ENCODE results near the gene CD27.
A peak's percentile ranks its signal among the peaks of the same experiment; 100 is the strongest.

CD27 gene

GRCh38 chr12:6451348-6452244, 6.8 kb downstream of the CD27 start, which contains the start of gene TAPBPL:
Gene TAPBPL, plus strand, starts transcription at chr12:6452042. Its CDS starts 207 bp downstream, at chr12:6452249.
- H3K36me3 ChIP-seq (ENCODE audit: control insufficient read depth in 2 of 2, insufficient read depth in 1 of 2, low read length in 2 of 2): no peaks in the 10 kb centered on the region
- CTCF ChIA-PET: interaction anchor here (1.1 to 2.4 kb wide), 3 partner anchors 12 to 114 kb away, joined by 3 to 12 read pairs (median 3); no protein-coding TSS in a partner anchor
- H3K4me3 ChIP-seq (ENCODE audit: low read depth, low read length): no peak within 1 kb of the TSS

GRCh38 chr12:6452245-6452943, 7.6 kb downstream of the CD27 start:
- no peak overlapping the region for H3K4me3 ChIP-seq (ENCODE audit: low read depth, low read length)

More at GRCh38 chr12:6451348-6452244, 6.8 kb downstream of the CD27 start, which contains the start of gene TAPBPL:
- peak; percentile 96 for TF ChIP-seq ZNF335 (tag by site-specific recombination; conservative IDR thresholded peaks at IDR 0.05)
- TF ChIP-seq ZIC2 (tag by site-specific recombination; IDR thresholded peaks at IDR 0.05): 0 out of 2 replicates have a peak, but pooled peaks have one; percentile 11
- TF ChIP-seq ZNF473 (tag by site-specific recombination; IDR thresholded peaks at IDR 0.05): no peak
- no peak for TF ChIP-seq ZXDB (tag by site-specific recombination; IDR thresholded peaks at IDR 0.05)
- no peak for TF ChIP-seq ZNF843 (tag by site-specific recombination; IDR thresholded peaks at IDR 0.05)
- TF ChIP-seq ZNF175 (tag by site-specific recombination; IDR thresholded peaks at IDR 0.05): no peak
- no peak for TF ChIP-seq ZNF404 (tag by site-specific recombination; IDR thresholded peaks at IDR 0.05)
- TF ChIP-seq ZNF416 (tag by site-specific recombination; IDR thresholded peaks at IDR 0.05): no peak
- TF ChIP-seq ZBTB17 (tag by site-specific recombination; IDR thresholded peaks at IDR 0.05): peak; percentile 67
- 0 out of 2 replicates have a peak, but pooled peaks have one; percentile 56 for TF ChIP-seq YY2 (tag by site-specific recombination; IDR thresholded peaks at IDR 0.05)
- TF ChIP-seq ZFHX2 (tag by site-specific recombination; conservative IDR thresholded peaks at IDR 0.05): no peak
- TF ChIP-seq ZNF600 (tag by site-specific recombination; IDR thresholded peaks at IDR 0.05): 0 out of 2 replicates have a peak, but pooled peaks have one; percentile 33
- POLR2A ChIA-PET: interaction anchor here (0.6 to 2.4 kb wide), 3 partner anchors 14 to 39 kb away, joined by 3 to 7 read pairs (median 4); partner anchors contain the start of gene VAMP1
- H3K9me3 ChIP-seq (ENCODE audit: control insufficient read depth, insufficient read depth, low read depth, low read length): no peaks in the 10 kb centered on the region
- no peaks in the 10 kb centered on the region for H3K4me1 ChIP-seq (ENCODE audit: control insufficient read depth, insufficient read depth, low read length)
- H3K27ac ChIP-seq (ENCODE audit: extremely low read depth, low read depth, low read length): no peak within 1 kb of the TSS

More at GRCh38 chr12:6452245-6452943, 7.6 kb downstream of the CD27 start:
- ChIA-PET POLR2A (interaction anchor here (0.8 to 2.4 kb wide), 3 partner anchors 13 to 18 kb away, joined by 3 to 7 read pairs (median 3); partner anchors contain the start of gene VAMP1), CTCF (interaction anchor here (0.8 to 2.4 kb wide), 4 partner anchors 11 to 257 kb away, joined by 3 to 12 read pairs (median 4); no protein-coding TSS in a partner anchor)
- no peaks in the 10 kb centered on the region for H3K4me1 ChIP-seq (ENCODE audit: control insufficient read depth, insufficient read depth, low read length)
- H3K27ac ChIP-seq (ENCODE audit: extremely low read depth, low read depth, low read length): no peak overlapping the region
- peaks cover 0 to under 1% of the 10 kb centered on the region in 2 experiments; a peak in 1 of 3 replicates for H3K36me3 ChIP-seq (ENCODE audit: control insufficient read depth in 2 of 2, insufficient read depth in 1 of 2, low read length in 2 of 2)
- H3K9me3 ChIP-seq (ENCODE audit: control insufficient read depth, insufficient read depth, low read depth, low read length): no peaks in the 10 kb centered on the region
- TF ChIP-seq ZNF341 (tag by site-specific recombination; IDR thresholded peaks at IDR 0.05; ENCODE audit: low read depth) (peak; percentile 35; the same call in 1 of the 2 replicates), SCRT2 (tag by site-specific recombination; IDR thresholded peaks at IDR 0.05) (peak; percentile 42; the same call in 1 of the 2 replicates), IKZF3 (tag by site-specific recombination; IDR thresholded peaks at IDR 0.05) (no peak), ZIC2 (tag by site-specific recombination; IDR thresholded peaks at IDR 0.05) (peak; percentile 71), ZSCAN4 (tag by site-specific recombination; IDR thresholded peaks at IDR 0.05) (no peak), ZBTB48 (tag by site-specific recombination; IDR thresholded peaks at IDR 0.05) (no peak), PRDM10 (tag by site-specific recombination; IDR thresholded peaks at IDR 0.05) (peak; percentile 71), ZNF302 (tag by site-specific recombination; IDR thresholded peaks at IDR 0.05; ENCODE audit: low read depth) (no peak)
